Endothelial cell (in vitro differentiated cells): ENCODE measurements around the gene KSR1. TPM values are rescaled to one million over a fixed set of nuclear protein-coding genes. Genes with fewer than 3 reads are reported as not detected.

Experiments used
- DNase-seq: peaks from one replicate; pipeline ENCODE4 v3.0.0; 2021; ENCODE audit warnings: low spot score
- H3K27ac Mint-ChIP-seq: one replicate; pipeline ENCODE4 v1.8.0; 2021; ENCODE audit warnings: mixed read lengths, inconsistent platforms; ENCODE audit not compliant: unreplicated experiment
- H3K27me3 Mint-ChIP-seq: one replicate; pipeline ENCODE4 v1.8.0; 2021; ENCODE audit warnings: mild to moderate bottlenecking, moderate library complexity, mixed read lengths, inconsistent platforms; ENCODE audit not compliant: unreplicated experiment
- H3K36me3 Mint-ChIP-seq: one replicate; pipeline ENCODE4 v1.8.0; 2021; ENCODE audit warnings: mild to moderate bottlenecking, low read depth, mixed read lengths, inconsistent platforms; ENCODE audit not compliant: unreplicated experiment
- H3K4me1 Mint-ChIP-seq: one replicate; pipeline ENCODE4 v1.8.0; 2021; ENCODE audit warnings: mild to moderate bottlenecking, mixed read lengths, inconsistent platforms; ENCODE audit not compliant: unreplicated experiment
- H3K4me3 Mint-ChIP-seq: one replicate; pipeline ENCODE4 v1.8.0; 2021; ENCODE audit warnings: mild to moderate bottlenecking, mixed read lengths, inconsistent platforms; ENCODE audit not compliant: unreplicated experiment
- H3K9me3 Mint-ChIP-seq: one replicate; pipeline ENCODE4 v1.8.0; 2021; ENCODE audit warnings: mixed read lengths, inconsistent platforms; ENCODE audit not compliant: unreplicated experiment
- CTCF ChIP-seq: fragments of 200-600 bp; sonication (generic); IDR thresholded peaks from one replicate; pipeline ENCODE4 v1.5.0; 2021; ENCODE audit warnings: antibody characterized with exemption; ENCODE audit not compliant: unreplicated experiment
- total RNA-seq: library from RNA; stranded (reverse); fragmentation: NEBNext Ultra II Directional; extraction: Animal tissue kit (Norgen Biotek cat#: 25700); gene quantifications from one replicate; pipeline ENCODE4 v1.2.1, GENCODE V29; 2021; ENCODE audit not compliant: unreplicated experiment

The KSR1 gene
- total RNA-seq, 1 donor from 2014 or later, result 65.2 TPM

- DNase-seq, result no peak
- Mint-ChIP-seq H3K27me3 (peaks cover 3% of the 10 kb centered on the region), H3K9me3 (peaks cover 4% of the 10 kb centered on the region), H3K4me3 (no peak overlapping the region), H3K4me1 (peaks cover 24% of the 10 kb centered on the region), H3K27ac (peak overlapping the region; percentile 33), H3K36me3 (peaks cover 17% of the 10 kb centered on the region)
- TF ChIP-seq CTCF, result no peak
Measured at GRCh38 chr17:27550974-27551505, 94.8 kb downstream of the KSR1 start.

GRCh38 chr17:27551701-27552248, 95.5 kb downstream of the KSR1 start:
- H3K4me1 Mint-ChIP-seq, result peaks cover 18% of the 10 kb centered on the region
- no peak for TF ChIP-seq CTCF
- DNase-seq, result no peak

GRCh38 chr17:27552276-27552732, 96.1 kb downstream of the KSR1 start:
- TF ChIP-seq CTCF, result no peak

More at GRCh38 chr17:27551701-27552248, 95.5 kb downstream of the KSR1 start:
- Mint-ChIP-seq H3K36me3 (peaks cover 17% of the 10 kb centered on the region), H3K27me3 (peaks cover 3% of the 10 kb centered on the region), H3K4me3 (peak overlapping the region; percentile 40), H3K9me3 (peaks cover 4% of the 10 kb centered on the region), H3K27ac (peak overlapping the region; percentile 57)

GRCh38 chr17:27553019-27553511, 96.8 kb downstream of the KSR1 start:
- H3K4me3 Mint-ChIP-seq, result peak overlapping the region; percentile 23
- peaks cover 15% of the 10 kb centered on the region for H3K4me1 Mint-ChIP-seq
- no peak overlapping the region for H3K27ac Mint-ChIP-seq
- H3K36me3 Mint-ChIP-seq, result peaks cover 22% of the 10 kb centered on the region
- H3K9me3 Mint-ChIP-seq, result peaks cover 4% of the 10 kb centered on the region
- no peak for DNase-seq
- H3K27me3 Mint-ChIP-seq, result peaks cover 8% of the 10 kb centered on the region
- no peak for TF ChIP-seq CTCF

More at GRCh38 chr17:27552276-27552732, 96.1 kb downstream of the KSR1 start:
- peaks cover 4% of the 10 kb centered on the region for H3K9me3 Mint-ChIP-seq
- no peak for DNase-seq
- peaks cover 15% of the 10 kb centered on the region for H3K4me1 Mint-ChIP-seq
- H3K4me3 Mint-ChIP-seq, result peak overlapping the region; percentile 40
- H3K27me3 Mint-ChIP-seq, result peaks cover 6% of the 10 kb centered on the region
- peaks cover 17% of the 10 kb centered on the region for H3K36me3 Mint-ChIP-seq
- peak overlapping the region; percentile 57 for H3K27ac Mint-ChIP-seq

GRCh38 chr17:27554152-27554551, 97.9 kb downstream of the KSR1 start:
- peaks cover 15% of the 10 kb centered on the region for H3K4me1 Mint-ChIP-seq
- no peak overlapping the region for H3K4me3 Mint-ChIP-seq
- peaks cover 13% of the 10 kb centered on the region for H3K27me3 Mint-ChIP-seq
- H3K9me3 Mint-ChIP-seq, result peaks cover 4% of the 10 kb centered on the region
- peaks cover 28% of the 10 kb centered on the region for H3K36me3 Mint-ChIP-seq
- no peak overlapping the region for H3K27ac Mint-ChIP-seq
- no peak for TF ChIP-seq CTCF
- no peak for DNase-seq
